ENCODE results near the gene MAP3K7.
A peak's percentile ranks its signal among the peaks of the same experiment; 100 is the strongest.

Gene MAP3K7

DNA sequence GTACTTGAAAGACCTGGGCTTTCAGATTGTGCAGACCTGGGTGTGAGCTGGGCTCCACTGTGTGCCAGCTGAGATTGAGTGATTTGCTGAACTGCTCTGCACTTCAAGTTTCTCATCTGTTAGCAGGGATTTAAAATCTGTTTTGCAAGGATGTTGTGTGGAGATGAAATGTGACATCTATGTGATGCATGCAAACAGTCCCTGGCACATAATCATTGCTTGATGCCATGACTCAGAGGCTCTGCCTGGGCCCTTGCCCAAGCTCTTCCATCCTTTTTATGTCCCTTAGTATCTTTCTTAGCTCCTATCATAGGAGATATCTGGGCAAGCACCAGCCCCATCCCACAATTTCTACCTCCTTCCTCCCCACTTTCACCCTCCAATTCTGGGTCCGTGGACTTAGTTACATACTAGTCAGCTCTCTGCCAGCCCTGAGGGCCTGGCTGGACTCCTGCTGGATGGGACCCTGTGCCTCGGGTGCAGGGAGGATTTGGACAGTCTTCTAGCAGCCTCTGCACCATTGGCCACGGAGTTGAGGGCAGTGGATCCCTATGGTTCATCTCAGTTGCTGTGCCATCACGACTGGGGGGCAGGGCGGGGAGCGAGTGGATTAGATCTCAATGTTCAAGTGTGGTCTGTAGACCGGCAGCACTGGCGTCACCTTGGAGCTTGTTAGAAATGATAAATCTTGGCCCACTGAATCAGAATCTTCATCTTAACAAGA is 103.6 kb downstream of the MAP3K7 start:
- no peak for DNase-seq

DNA sequence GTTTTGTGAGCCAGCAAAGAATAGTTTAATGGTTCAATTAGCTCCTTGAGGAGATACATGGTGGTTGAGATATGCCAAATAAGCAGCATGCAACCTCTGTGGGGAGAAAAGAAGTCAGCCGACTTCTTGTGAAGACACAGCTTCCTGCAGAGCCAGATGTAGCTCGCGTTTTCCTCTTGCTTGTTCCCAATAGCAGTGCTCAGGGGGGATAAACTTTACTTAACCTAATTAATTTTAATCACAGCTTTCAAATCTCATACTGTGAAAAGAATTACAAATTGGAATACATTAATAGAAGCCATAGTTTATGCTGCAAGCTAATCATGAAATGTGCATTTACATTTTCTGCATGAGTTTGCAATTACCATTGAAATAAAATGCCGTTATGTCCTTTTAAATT is 106.2 kb downstream of the MAP3K7 start:
- DNase-seq = no peak

DNA sequence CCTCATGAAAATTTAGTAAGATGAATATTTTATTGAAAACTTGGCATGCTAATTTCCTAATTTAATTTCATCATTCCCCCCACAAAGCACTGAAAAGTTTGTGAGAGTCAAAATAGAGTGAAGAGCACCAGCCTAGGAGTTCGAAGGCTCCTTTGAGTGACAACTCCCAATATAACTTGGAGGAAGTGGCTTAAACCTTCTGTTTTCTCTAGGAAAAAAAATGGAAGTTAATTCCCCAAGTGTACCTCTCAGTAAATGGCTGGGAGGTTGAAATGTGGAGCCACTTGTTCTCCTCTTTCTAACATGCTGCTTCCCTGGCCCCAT is 107.3 kb downstream of the MAP3K7 start:
- no peak for DNase-seq

GRCh38 chr6:90478789-90479602 is 107.9 kb downstream of the MAP3K7 start:
- peak; percentile 89 to 90 for DNase-seq

DNA sequence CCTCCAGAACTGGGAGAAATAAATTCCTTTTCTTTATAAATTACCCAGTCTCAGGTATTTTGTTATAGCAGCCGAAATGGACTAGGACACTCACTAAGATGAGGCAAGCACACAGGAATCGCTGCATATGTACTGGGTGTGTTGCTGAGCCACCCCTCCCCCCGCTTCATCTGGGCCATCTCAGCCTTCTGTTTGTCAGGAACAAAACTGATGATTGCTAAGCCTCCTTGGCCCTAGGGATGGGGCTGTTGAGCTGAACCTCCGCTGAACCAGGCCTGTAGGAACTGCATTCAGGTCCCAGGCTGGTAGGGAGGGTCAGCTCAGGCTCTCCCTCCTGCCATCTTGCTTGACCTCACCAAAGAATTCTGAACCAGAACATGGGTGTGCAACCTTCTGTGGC is 108.6 kb downstream of the MAP3K7 start:
- no peak for DNase-seq

DNA sequence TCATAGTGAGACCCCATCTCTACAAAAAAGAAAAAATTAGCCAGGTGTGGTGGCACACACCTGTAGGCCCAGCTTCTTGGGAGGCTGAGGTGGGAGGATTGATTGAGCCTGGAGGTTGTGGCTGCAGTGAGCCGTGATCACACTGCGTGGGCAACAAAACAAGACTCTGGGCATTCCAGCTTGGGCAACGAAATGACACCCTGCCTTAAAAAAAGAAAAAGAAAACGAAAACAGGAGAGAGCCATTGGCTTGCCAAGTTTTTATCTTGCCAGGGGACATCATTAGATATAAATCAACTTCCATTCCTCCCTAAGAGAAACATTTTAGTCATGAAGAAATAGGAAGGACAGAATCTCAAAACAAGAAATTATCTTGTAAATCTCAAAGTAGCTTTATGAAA is 109.5 kb downstream of the MAP3K7 start:
- no peak for DNase-seq

- peak in 1 of 2 donors; percentile 30 for DNase-seq
These were observed 114.2 kb downstream of the MAP3K7 start for GRCh38 chr6:90472716-90473115.

GRCh38 chr6:90471263-90471662 is 115.6 kb downstream of the MAP3K7 start:
- no peak for DNase-seq

GRCh38 chr6:90469906-90470305 is 117.0 kb downstream of the MAP3K7 start:
- no peak for DNase-seq

DNA sequence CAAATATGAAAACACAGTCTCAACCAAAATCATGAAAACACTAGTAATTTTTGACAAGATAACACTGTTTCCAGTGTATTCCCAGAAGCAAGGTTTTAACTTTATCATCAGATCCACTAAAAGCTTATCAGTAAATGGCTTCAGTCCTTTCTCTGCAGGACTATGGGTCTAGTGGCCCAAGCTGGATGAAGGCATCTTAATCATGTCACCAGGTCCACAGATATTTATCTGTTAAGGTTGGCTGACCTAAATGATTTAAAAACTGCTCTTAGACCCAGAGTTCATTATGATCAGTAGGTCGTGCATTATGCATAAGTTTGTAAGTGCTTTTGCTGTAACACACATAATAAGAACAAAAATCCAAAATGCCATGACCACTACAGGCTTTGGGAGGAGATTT is 118.0 kb downstream of the MAP3K7 start:
- no peak for DNase-seq

DNA sequence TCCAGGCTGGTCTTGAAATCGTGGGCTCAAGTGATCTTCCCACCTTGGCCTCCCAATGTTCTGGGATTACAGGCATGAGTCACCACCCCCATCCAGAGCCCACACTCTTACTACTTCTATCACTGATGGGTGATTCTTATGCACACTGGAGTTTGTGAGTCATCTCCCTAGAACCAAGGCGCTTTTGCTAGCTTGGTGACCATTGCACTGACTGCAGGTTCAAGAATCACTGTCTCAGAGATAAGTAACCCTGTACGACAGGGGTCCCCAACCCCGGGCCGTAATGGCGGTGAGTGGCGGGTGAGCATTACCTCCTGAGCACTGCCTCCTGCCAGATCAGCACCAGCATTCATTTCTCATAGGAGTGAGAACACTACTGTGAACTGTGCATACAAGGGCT is 118.8 kb downstream of the MAP3K7 start:
- peak in 1 of 2 donors; percentile 26 for DNase-seq

- DNase-seq = no peak
These were observed 119.3 kb downstream of the MAP3K7 start for GRCh38 chr6:90467546-90467945.

DNA sequence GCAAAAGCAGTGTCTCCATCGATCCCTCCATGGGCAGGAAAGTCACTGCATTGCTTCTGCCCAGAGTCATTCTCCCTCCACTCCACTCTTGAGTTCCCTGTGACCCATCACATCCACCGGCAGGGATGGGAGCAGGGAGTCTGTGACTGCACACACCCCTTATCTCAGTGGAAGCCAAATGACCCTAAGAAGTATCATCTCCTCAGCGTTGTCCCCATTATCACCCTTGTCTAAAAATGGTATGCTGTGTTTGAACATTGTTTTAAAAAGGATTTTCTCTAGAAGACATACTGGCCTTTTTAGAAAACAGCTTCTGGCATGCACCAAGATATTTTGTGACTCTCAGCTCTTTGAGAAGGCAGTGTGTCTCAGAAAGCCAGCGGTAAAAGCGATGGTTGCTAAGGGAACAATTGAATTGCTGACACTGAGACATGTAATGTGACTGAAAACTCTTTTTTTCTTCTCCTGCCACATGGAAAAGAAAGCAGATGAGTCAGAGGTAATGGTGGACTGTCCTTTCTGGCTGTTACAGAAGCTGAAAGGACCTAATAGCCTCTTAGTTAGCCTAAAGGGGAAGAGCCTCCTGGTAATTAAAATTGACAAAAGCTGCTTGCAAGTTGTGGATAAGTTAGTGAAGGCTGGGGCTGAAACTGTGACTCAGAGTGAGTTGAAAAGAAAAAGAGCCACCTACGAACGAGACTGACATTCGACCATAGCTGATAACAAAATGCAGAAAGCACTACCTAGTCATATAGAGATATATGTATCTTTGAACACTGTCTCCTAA is 120.5 kb downstream of the MAP3K7 start:
- peak in 1 of 2 donors; percentile 37 for DNase-seq

DNA sequence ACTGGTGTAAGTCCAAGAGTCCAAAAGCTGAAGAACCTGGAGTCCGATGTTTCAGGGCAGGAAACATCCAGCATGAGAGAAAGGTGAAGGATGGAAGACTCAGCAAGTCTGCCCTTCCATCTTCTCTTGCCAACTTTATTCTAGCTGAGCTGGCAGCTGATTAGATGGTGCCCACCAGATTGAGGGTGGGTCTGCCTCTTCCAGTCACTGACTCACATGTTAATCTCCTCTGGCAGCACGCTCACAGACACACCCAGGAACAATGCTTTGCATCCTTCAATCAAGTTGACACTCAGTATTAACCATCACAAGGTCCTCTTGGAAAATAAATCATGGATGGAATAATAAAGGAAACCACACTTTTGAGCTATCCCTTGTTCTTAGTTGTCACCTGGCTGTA is 121.2 kb downstream of the MAP3K7 start:
- DNase-seq = no peak

DNA sequence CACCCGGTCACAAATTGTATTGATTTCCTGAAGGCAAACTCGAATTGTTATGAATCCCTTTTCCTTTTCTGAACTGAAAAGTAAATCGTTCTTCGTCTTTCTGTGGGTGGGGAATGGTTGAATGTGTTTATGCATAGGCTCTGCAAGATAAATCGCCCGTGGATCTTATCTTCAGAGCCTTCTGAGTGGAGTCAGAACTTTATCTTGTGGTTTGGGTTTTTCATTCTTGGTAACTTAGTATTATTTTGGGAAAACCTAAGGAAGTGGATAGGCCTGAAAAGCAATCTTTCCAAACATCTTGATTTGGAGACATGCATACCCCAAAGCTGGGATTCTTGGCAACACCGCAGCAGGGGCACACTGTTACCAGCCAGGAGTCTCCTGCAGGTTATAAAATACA is 122.4 kb downstream of the MAP3K7 start:
- DNase-seq = no peak

DNA sequence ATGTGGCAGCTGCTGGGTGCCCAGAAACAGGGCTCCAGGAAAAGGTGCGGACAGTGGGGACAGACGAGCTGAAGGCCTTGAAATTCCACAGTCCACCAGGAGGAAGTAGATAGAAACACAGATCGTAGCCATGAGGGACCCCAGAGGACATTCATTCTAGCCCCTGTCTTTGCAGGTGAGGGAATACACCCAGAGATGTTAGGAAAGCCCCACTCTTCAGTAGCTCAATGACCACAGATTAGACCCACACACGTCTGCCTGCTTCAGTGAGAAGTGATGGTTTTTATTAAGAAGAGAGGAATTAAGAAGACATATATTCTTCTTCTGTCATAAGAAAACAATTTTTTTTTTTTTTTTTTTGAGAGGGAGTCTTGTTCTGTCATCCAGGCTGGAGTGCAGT is 123.0 kb downstream of the MAP3K7 start:
- DNase-seq = no peak

Measured in activated CD4-positive, alpha-beta T cell treated with anti-CD3 and anti-CD28 coated beads for 4 hours (primary cell).